ENCODE data around the gene PAWR. TPM values are rescaled to one million over a fixed set of nuclear protein-coding genes. Genes with fewer than 3 reads are reported as not detected.

Gene PAWR
- total and polyA plus RNA-seq, 2 experiments from 2014 or later = 54.4 to 62.6 TPM

DNA sequence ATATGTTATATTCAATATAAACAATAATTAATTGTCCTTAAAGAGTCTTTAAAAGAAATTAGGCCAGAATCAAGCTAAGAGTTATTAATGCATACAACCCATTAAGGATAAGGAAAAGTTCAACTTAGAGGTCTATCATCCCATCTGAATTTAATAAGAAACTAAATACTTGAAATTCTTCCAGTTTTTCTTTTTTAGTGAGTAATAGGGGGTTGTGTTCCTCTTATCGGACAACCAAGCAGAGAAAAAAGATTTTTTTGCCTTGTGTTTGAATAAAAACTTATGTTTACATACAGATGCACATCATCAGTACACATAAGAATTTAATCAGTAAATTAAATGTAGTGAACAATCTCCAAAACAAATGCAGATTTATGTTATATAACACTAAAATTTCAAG lies 32.5 kb downstream of the PAWR start:
- peaks cover 4% of the 10 kb centered on the region; the same call in 1 of the 2 replicates for H4K20me1 ChIP-seq (ENCODE audit: insufficient read depth)
- H3K79me2 ChIP-seq (ENCODE audit: insufficient read depth) = peaks cover 100% of the 10 kb centered on the region

GRCh38 chr12:79657136-79657535 lies 33.6 kb downstream of the PAWR start:
- H3K27me3 ChIP-seq (replicated peaks; ENCODE audit: insufficient read depth) = no peaks in the 10 kb centered on the region
- H2AFZ ChIP-seq = no peak overlapping the region
- H3K9me2 ChIP-seq (ENCODE audit: insufficient read depth) = no peaks in the 10 kb centered on the region
- no peak overlapping the region for H3K4me3 ChIP-seq
- TF ChIP-seq EZH2 (IDR thresholded peaks at IDR 0.05; ENCODE audit: insufficient read depth, poor library complexity, severe bottlenecking) (no peak), EZH2phosphoT487 (IDR thresholded peaks at IDR 0.05; ENCODE audit: insufficient read depth, low read depth) (no peak)
- no peaks in the 10 kb centered on the region for H3K9me3 ChIP-seq (ENCODE audit: low read depth)
- no peak overlapping the region for H3K4me2 ChIP-seq (ENCODE audit: unreplicated experiment)
- H3K9ac ChIP-seq = no peak overlapping the region
- peaks cover 100% of the 10 kb centered on the region for H3K79me2 ChIP-seq (ENCODE audit: insufficient read depth)
- peaks cover 33% of the 10 kb centered on the region for H3F3A ChIP-seq (ENCODE audit: insufficient read depth)
- H3K27ac ChIP-seq = no peak overlapping the region
- in situ Hi-C loops (cut with MboI) = no loop called here
- peaks cover 4% of the 10 kb centered on the region; the same call in 1 of the 2 replicates for H4K20me1 ChIP-seq (ENCODE audit: insufficient read depth)
- no peak for DNase-seq
- WGBS, 2 experiments (ENCODE audit: low coverage in 1 of 2, low lambda C conversion rate in 2 of 2, missing lambda C conversion rate in 2 of 2) = 96 to 98% methylated on average over 7 of the region's 7 CpGs
- no peaks in the 10 kb centered on the region for H3K36me3 ChIP-seq (ENCODE audit: low read depth)
- peaks cover 35% of the 10 kb centered on the region for H3K4me1 ChIP-seq (ENCODE audit: insufficient read depth)

More for the DNA sequence above, 32.5 kb downstream of the PAWR start:
- peak overlapping the region; percentile 24 for H3K4me2 ChIP-seq (ENCODE audit: unreplicated experiment)
- no peaks in the 10 kb centered on the region for H3K9me3 ChIP-seq (ENCODE audit: low read depth)
- H3K4me3 ChIP-seq = no peak overlapping the region
- no peak for TF ChIP-seq EZH2 (IDR thresholded peaks at IDR 0.05; ENCODE audit: insufficient read depth, poor library complexity, severe bottlenecking)
- TF ChIP-seq EZH2phosphoT487 (IDR thresholded peaks at IDR 0.05; ENCODE audit: insufficient read depth, low read depth) = no peak
- H2AFZ ChIP-seq = no peak overlapping the region
- peak overlapping the region; percentile 5; the same call in 1 of the 2 replicates for H3K9ac ChIP-seq
- peak overlapping the region; percentile 15; the same call in 1 of the 2 replicates for H3K27ac ChIP-seq
- H3F3A ChIP-seq (ENCODE audit: insufficient read depth) = peaks cover 33% of the 10 kb centered on the region
- 2 to 16% methylated on average over 1 of the region's 1 CpG for WGBS, 2 experiments (ENCODE audit: low coverage in 1 of 2, low lambda C conversion rate in 2 of 2, missing lambda C conversion rate in 2 of 2)
- in situ Hi-C loops (cut with MboI) = no loop called here
- H3K36me3 ChIP-seq (ENCODE audit: low read depth) = no peaks in the 10 kb centered on the region
- peaks cover 39% of the 10 kb centered on the region for H3K4me1 ChIP-seq (ENCODE audit: insufficient read depth)
- H3K27me3 ChIP-seq (replicated peaks; ENCODE audit: insufficient read depth) = no peaks in the 10 kb centered on the region
- DNase-seq = peak; percentile 65
- no peaks in the 10 kb centered on the region for H3K9me2 ChIP-seq (ENCODE audit: insufficient read depth)

GRCh38 chr12:79655036-79655435 lies 35.7 kb downstream of the PAWR start:
- no peaks in the 10 kb centered on the region for H3K36me3 ChIP-seq (ENCODE audit: low read depth)
- H4K20me1 ChIP-seq (ENCODE audit: insufficient read depth) = peaks cover 4% of the 10 kb centered on the region; the same call in 1 of the 2 replicates
- no peaks in the 10 kb centered on the region for H3K27me3 ChIP-seq (replicated peaks; ENCODE audit: insufficient read depth)
- H3K4me1 ChIP-seq (ENCODE audit: insufficient read depth) = peaks cover 20% of the 10 kb centered on the region
- H3K4me2 ChIP-seq (ENCODE audit: unreplicated experiment) = no peak overlapping the region
- no peak overlapping the region for H2AFZ ChIP-seq
- 95 to 98% methylated on average over 2 of the region's 2 CpGs for WGBS, 2 experiments (ENCODE audit: low coverage in 1 of 2, low lambda C conversion rate in 2 of 2, missing lambda C conversion rate in 2 of 2)
- H3F3A ChIP-seq (ENCODE audit: insufficient read depth) = peaks cover 32% of the 10 kb centered on the region
- H3K9ac ChIP-seq = no peak overlapping the region
- H3K9me3 ChIP-seq (ENCODE audit: low read depth) = no peaks in the 10 kb centered on the region
- no peak overlapping the region for H3K4me3 ChIP-seq
- no peaks in the 10 kb centered on the region for H3K9me2 ChIP-seq (ENCODE audit: insufficient read depth)
- DNase-seq = no peak
- TF ChIP-seq EZH2 (IDR thresholded peaks at IDR 0.05; ENCODE audit: insufficient read depth, poor library complexity, severe bottlenecking) (no peak), EZH2phosphoT487 (IDR thresholded peaks at IDR 0.05; ENCODE audit: insufficient read depth, low read depth) (no peak)
- peaks cover 100% of the 10 kb centered on the region for H3K79me2 ChIP-seq (ENCODE audit: insufficient read depth)
- in situ Hi-C loops (cut with MboI) = no loop called here
- no peak overlapping the region for H3K27ac ChIP-seq

GRCh38 chr12:79652521-79652920 lies 38.2 kb downstream of the PAWR start:
- peaks cover 100% of the 10 kb centered on the region for H3K79me2 ChIP-seq (ENCODE audit: insufficient read depth)
- no peak for TF ChIP-seq EZH2 (IDR thresholded peaks at IDR 0.05; ENCODE audit: insufficient read depth, poor library complexity, severe bottlenecking)
- TF ChIP-seq EZH2phosphoT487 (IDR thresholded peaks at IDR 0.05; ENCODE audit: insufficient read depth, low read depth) = no peak
- H3K9me3 ChIP-seq (ENCODE audit: low read depth) = no peaks in the 10 kb centered on the region
- no peak overlapping the region for H2AFZ ChIP-seq
- in situ Hi-C loops (cut with MboI) = no loop called here
- H3F3A ChIP-seq (ENCODE audit: insufficient read depth) = 0 out of 2 replicates have a peak, but pooled peaks cover 14% of the 10 kb centered on the region
- no peak overlapping the region for H3K27ac ChIP-seq
- no peaks in the 10 kb centered on the region for H3K27me3 ChIP-seq (replicated peaks; ENCODE audit: insufficient read depth)
- no peak overlapping the region for H3K4me2 ChIP-seq (ENCODE audit: unreplicated experiment)
- DNase-seq = no peak
- H3K4me1 ChIP-seq (ENCODE audit: insufficient read depth) = no peaks in the 10 kb centered on the region
- no peak overlapping the region for H3K9ac ChIP-seq
- 0 out of 2 replicates have a peak, but pooled peaks cover 5% of the 10 kb centered on the region for H3K36me3 ChIP-seq (ENCODE audit: low read depth)
- H3K4me3 ChIP-seq = no peak overlapping the region
- WGBS, 2 experiments (ENCODE audit: low coverage in 1 of 2, low lambda C conversion rate in 2 of 2, missing lambda C conversion rate in 2 of 2) = 91 to 96% methylated on average over 1 of the region's 1 CpG
- no peaks in the 10 kb centered on the region for H3K9me2 ChIP-seq (ENCODE audit: insufficient read depth)
- H4K20me1 ChIP-seq (ENCODE audit: insufficient read depth) = peaks cover 4% of the 10 kb centered on the region; the same call in 1 of the 2 replicates
